GM18873 (cell line): ENCODE measurements around the gene OR1Q1.
"Not testable (repeated sequence)": the region's sequence is repeated elsewhere in the genome, so short reads cannot be mapped to it uniquely, and the experiment has no call there.

ENCODE experiments used
- ATAC-seq: cut with Tn5 transposase; IDR thresholded peaks from one replicate; pipeline ENCODE4 v1.9.1; 2021; ENCODE audit warnings: mild to moderate bottlenecking, moderate library complexity, moderate number of reproducible peaks; ENCODE audit not compliant: unreplicated experiment, low FRiP score

The OR1Q1 gene, protein sequence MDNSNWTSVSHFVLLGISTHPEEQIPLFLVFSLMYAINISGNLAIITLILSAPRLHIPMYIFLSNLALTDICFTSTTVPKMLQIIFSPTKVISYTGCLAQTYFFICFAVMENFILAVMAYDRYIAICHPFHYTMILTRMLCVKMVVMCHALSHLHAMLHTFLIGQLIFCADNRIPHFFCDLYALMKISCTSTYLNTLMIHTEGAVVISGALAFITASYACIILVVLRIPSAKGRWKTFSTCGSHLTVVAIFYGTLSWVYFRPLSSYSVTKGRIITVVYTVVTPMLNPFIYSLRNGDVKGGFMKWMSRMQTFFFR

DNA sequence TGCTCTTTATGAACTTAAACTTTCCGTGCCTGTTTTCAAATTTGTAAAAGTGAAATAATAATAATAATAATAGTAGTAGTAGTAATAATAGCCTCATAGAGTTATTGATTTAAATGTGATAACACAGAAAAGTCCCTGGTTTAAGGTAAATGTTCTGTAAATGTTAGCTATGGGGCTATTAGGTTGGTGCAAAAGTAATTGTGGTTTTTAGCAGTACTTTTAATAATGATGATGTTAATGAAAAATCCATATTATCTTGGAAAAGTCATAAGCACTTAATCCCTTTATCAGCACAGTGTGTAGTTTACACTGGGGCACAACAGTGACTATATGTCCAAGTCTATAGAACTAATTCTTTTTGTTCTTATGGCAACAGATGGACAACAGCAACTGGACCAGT lies at the start of gene OR1Q1:
Gene OR1Q1 (plus strand): TSS at position 377 of the 400 bp plus-strand sequence. CDS start 0 bp downstream, at position 377.
- ATAC-seq: no peak

DNA sequence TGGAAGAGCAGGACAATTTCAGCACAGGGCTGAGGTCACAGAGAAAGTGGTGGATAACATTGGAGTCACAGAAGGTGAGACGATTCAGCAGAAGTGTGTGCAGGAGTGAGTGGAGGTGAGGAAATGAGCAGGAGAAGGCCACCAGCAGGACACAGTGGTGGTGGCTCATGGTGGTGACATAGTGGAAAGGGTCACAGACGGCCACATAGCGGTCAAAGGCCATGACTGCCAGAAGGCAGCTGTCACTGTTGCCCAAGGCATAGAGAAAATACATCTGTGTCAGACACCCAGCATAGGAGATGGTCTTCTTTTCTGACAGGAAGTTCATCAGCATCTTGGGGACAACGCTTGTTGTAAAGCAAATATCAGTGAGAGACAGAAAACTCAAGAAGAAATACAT lies 46.6 kb upstream of the OR1Q1 start:
- ATAC-seq: no peak

DNA sequence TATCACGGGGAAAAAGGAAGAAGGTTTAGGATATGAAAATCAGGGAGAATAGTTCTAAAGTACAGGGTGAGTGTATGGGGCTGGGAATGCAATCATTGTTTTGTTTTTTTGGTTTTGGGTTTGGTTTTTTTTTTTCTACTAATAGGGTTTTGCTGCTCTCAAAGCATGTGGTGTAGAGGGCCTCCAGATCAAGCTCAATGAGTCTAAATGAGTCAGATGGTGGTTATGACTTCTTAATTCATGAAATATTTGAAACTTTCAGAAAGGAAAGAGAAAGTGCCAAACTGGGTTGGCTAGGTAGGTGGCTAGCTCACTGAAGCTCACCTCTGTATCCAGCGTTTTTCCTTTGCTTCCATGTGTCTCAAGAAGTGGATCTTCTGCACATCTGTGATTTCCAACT lies 42.1 kb upstream of the OR1Q1 start:
- no peak for ATAC-seq

DNA sequence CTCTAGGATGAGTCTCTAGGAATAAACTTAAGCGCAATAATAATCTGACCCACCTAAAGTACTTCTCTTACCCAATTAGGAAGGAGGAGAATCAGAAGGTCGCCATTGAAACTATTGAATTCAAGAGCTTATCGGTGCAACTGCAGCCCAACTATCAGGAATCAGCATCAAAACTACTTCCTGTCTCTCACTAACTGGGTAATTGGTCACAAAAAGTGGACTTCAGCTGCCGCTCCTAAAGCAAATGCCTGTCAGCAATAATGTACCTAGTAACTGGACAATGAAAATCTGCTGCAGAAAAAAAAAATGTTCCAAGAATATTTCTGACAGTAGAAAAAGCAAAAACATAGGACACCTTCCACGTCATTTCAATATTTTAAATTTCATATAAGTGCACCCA lies 34.7 kb upstream of the OR1Q1 start:
- ATAC-seq: no peak

DNA sequence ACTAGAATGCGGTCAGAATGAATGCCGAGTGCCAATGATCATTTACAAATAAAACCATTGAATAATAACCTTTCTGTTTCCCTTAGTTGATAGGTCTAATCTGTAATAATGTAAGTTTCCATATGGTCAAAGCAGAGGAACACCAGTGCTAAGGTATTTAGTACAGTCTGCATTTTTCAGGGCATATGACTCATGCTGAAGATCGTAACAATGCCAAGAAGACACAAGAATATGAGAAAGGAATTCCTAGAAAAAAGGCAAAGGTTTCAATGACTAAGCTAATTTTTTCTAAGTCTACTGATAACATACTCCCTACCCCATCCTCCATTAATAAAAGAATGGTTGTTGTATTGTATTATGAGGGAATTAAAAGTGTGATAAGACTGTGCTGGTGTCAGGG lies 34.2 kb upstream of the OR1Q1 start:
- ATAC-seq: no peak

DNA sequence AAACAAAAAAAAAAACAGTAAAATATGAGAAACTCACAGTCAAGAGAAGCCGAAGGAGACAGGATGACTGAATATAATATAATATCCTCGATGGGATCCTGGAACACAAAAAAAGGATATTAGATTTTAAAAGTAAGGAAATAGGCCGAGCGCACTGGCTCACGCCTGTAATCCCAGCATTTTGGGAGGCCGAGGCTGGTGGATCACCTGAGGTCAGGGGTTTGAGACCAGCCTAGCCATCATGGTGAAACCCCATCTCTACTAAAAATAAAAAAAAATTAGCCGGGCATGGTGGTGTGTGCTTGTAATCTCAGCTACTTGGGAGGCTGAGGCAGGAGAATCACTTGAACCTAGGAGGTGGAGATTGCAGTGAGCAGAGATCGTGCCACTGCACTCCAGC lies 31.3 kb upstream of the OR1Q1 start, which contains the start of gene OR1L8:
Gene OR1L8 (minus strand): TSS at position 101 of the 400 bp plus-strand sequence. CDS start 14,907 bp downstream, outside the sequence.
- not testable (repeated sequence) for ATAC-seq

DNA sequence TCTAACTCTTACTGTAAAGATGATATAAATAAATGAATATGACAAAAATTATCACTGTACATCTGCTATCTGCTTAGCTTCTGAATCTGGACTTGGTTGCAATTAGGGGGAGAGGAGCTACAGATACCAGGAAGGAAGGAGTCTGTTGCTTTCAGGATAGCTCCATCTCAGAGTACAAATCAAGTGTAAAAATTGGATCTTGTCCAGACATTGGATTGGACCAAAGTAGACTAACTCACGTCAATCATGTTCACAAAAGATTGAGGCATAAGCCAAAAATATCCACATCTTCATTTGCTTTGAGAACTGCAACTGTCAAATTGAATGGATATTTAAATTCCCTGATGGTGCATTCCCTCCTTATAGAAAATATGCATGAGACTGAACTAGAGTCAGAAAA lies 8.8 kb upstream of the OR1Q1 start:
- no peak for ATAC-seq

DNA sequence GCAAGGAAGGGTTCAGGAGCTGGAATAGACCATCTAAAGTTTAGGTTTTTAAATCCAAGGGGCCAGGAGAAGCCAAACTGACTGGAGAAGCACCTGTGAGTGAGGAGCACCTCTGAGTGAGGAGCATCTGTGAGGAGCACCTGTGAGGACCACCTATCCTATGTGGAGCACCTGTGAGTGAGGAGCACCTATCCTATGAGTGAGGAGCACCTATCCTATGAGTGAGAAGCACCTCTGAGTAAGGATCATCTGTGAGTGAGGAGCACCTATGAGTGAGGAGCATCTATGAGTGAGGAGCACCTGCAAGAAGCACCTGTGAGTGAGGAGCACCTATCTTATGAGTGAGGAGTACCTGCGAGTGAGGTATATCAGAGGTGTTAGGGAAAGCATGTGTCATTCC lies 8.0 kb upstream of the OR1Q1 start:
- no peak for ATAC-seq

DNA sequence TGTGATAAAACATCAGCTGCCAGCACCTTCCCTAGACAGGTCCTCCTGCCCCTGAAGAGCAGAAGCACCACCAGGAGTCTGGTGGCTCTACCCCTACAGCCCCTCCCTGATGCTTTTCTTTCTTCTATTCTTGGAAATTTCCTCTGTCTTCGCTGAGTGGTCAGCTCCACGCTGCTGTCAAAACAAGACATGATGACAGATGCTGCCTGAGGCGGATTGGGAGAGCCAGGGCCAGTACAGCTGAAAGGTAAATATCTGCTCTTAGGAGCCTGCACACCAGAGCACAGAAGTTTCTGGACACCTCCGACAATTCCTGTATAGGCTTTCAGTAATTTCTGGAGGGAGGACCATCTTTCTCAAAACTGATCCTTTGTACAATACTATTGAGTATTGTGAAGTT lies 4.7 kb upstream of the OR1Q1 start:
- no peak for ATAC-seq

DNA sequence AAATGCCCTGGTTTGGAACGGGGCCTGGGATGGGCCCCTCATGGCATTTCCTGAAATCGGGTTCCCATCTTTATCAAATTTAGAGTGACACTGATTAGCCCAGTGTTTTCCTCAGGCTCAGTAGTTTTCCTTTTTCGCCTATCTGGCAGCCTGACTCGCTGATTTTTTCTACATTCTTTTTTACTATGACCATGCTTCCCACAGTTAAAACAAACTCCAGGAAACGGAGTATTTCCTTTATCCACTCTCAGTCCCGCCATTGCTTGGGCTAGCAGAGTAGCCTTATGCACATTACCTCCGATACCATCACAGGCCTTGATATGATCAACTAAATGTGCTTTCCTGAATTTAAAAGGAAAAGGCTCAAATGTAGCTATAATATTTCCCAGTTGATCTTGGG lies 5.5 kb downstream of the OR1Q1 start:
- ATAC-seq: no peak

DNA sequence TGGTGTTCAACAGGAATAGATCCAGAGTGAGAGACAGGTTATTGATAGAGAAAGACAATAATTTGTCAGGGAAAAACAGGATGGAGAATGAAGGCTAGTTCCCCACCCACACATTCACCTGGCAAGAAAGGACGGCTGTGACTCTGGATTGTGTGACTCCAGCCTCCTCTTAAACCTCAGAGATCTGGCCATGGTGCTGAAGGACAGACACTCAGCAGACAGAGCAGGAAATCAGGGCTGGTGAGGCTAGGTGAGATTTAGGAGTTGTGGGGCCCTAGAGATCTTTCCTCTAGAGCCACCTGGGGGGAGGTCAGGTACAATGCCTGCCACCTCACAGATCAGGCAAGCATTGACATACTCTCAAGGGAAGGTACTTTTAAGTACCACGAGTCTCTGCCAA lies 27.7 kb downstream of the OR1Q1 start:
- ATAC-seq: no peak

DNA sequence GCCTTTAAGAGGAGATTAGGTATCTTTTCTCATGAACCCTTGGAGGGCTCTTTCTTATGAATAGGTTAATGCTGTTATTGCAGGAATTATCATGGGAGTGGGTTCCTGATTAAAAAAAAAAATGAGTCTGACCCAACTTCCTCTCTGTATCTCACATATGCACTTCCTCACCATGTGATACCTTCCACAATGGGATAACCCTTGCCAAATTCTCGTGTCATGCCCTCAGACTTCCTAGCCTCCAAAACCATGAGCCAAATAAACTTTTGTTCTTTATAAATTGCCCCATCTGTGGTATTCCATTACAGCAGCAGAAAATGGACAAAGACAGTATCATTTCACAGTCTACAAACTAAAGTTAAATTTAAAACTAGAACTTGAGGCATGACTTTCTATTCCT lies 41.8 kb downstream of the OR1Q1 start:
- no peak for ATAC-seq

DNA sequence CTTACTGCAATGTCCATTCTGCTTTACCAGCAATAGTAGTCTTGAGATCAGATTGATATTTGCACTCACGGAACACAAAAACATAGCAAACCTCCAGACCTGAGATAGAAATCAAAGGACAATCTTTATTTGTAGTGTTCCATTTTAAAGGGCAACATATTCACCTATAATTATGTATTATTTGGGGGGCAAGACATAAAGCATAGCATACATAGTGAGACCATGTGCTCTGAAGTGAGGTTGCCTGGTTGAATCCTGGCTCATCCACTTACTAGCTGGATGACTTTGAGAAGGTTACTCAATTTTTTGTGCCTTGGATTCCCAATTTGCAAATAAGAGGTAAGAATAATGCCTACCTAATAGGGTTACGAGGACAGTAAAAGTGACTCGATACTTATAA lies 43.0 kb downstream of the OR1Q1 start, which contains the start of gene OR1B1:
Gene OR1B1 (minus strand): TSS at position 101 of the 400 bp plus-strand sequence.
- no peak for ATAC-seq

DNA sequence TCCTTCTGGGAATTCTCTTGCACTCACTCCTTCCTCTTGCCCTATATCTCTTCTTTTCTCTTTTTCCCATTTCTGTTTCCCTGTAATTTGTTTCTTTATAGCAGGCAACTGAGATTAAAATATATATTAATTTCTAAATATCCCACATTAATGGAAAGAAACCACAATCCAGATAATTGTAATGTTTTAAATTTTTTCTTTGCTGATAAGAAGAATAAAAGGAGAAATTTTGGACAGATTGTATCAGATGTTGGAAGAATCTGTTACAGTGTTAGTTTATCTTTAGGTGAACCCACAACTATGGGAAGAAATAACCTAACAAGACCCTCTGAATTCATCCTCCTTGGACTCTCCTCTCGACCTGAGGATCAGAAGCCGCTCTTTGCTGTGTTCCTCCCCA lies 46.9 kb downstream of the OR1Q1 start, which contains the start of gene OR1L1:
Gene OR1L1 (plus strand): TSS at position 301 of the 400 bp plus-strand sequence. CDS start 0 bp downstream, at position 301.
- no peak for ATAC-seq
